ENCODE data around the gene R3HDM2.

- TF ChIP-seq CTCF (IDR thresholded peaks at IDR 0.05) (no peak), POLR2A (IDR thresholded peaks at IDR 0.05) (no peak)
Measured at GRCh38 chr12:57234571-57235016, 196.2 kb downstream of the R3HDM2 start.
